GM13977 (cell line): ENCODE measurements around the gene TIMM13.

Source experiments
- DNase-seq: peaks from one replicate; pipeline ENCODE4 v3.0.0; 2012; ENCODE audit warnings: low spot score
- CTCF ChIP-seq: IDR thresholded peaks from 2 replicates; pipeline ENCODE4 v1.5.1; 2012; ENCODE audit warnings: mild to moderate bottlenecking, control low read depth; ENCODE audit not compliant: insufficient read depth; ENCODE audit errors: extremely low read depth, missing control alignments
- in situ Hi-C: fragments of 300-500 bp; cut with MboI; formaldehyde crosslinking; loops from one replicate; pipeline ENCODE4 v1.12.0; 2022; ENCODE audit warnings: low sequenced_read_pairs, low pct_unique_long_range_greater_than_20kb, mixed read lengths, inconsistent platforms; ENCODE audit not compliant: unreplicated experiment

TIMM13 gene

GRCh38 chr19:2444251-2445002 is 17.0 kb upstream of the TIMM13 start:
- DNase-seq = no peak
- no peak for TF ChIP-seq CTCF
- in situ Hi-C loops = no loop called here

GRCh38 chr19:2443785-2444182 is 16.4 kb upstream of the TIMM13 start:
- DNase-seq = no peak
- no peak for TF ChIP-seq CTCF
- in situ Hi-C loops = no loop called here

DNA sequence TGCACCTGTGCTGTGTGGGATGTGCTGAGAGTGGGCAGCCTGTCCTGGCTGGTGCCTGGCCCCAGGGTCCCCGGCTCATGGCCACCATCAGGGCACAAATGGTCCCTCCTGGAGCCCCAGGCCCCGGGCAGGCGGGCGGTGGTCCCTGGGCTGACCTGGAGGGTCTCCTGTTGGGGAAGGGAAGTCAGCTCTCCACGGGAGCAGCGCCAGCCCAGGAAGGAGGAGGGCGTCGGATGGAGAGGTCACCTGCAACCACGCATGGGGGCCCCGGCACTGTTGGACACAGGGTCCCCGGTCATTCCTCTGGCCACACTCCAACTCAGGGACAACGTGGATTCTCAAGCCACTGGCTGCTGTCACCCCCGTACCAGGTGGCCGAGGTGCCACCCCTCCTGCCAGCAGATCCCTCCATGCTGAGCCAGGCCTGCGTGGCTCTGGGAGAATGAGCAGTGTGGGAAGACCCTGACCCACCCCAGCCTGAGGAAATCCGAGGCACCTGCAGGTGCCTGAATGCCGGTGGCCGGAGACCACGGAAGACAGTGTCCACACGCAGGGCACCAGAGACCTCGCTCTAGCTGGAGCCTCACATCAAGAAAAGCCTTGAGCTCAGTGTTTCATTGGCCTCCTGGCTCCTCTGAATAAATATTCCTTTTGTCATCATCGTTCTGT is 15.9 kb upstream of the TIMM13 start:
- DNase-seq = no peak
- no peak for TF ChIP-seq CTCF
- in situ Hi-C loops = no loop called here

GRCh38 chr19:2441096-2441752 is 13.8 kb upstream of the TIMM13 start:
- no peak for DNase-seq
- no peak for TF ChIP-seq CTCF
- in situ Hi-C loops = no loop called here

- no peak for DNase-seq
- no peak for TF ChIP-seq CTCF
- in situ Hi-C loops = no loop called here
Observed at GRCh38 chr19:2440515-2440914, 13.1 kb upstream of the TIMM13 start.

- no peak for TF ChIP-seq CTCF
- in situ Hi-C loops = no loop called here
- DNase-seq = no peak
Observed at GRCh38 chr19:2438178-2438577, 10.8 kb upstream of the TIMM13 start.
